Tibial nerve (tissue), 4 donors: ENCODE measurements around the gene MARK4. TPM values are rescaled to one million over a fixed set of nuclear protein-coding genes. Genes with fewer than 3 reads are reported as not detected.

Experiments used
- DNase-seq, 2 donors: peaks; one replicate each; pipeline ENCODE4 v3.0.0-alpha.2; 2019; ENCODE audit warnings: low spot score in 2 of 2
- H3K27ac ChIP-seq, 4 donors: fragments of 200-600 bp; sonication (generic) in 3 of 4; one replicate each; pipeline ENCODE4 v1.5.1; 2017 to 2019; ENCODE audit warnings: mild to moderate bottlenecking in 1 of 4
- H3K27me3 ChIP-seq, 2 donors: fragments of 200-600 bp; sonication (generic) in 1 of 2; one replicate each; pipeline versions ENCODE4 v1.5.1 to v1.6.0; 2017 to 2019
- H3K36me3 ChIP-seq, 3 donors: fragments of 200-600 bp; sonication (generic); one replicate each; pipeline ENCODE4 v1.5.1; 2018 to 2019
- H3K4me1 ChIP-seq, 4 donors: fragments of 200-600 bp; sonication (generic) in 3 of 4; one replicate each; pipeline ENCODE4 v1.5.1; 2017 to 2019
- H3K4me3 ChIP-seq, 4 donors: fragments of 200-600 bp; sonication (generic) in 3 of 4; one replicate each; pipeline ENCODE4 v1.5.1; 2017 to 2019; ENCODE audit warnings: mild to moderate bottlenecking in 1 of 4, moderate library complexity in 1 of 4
- H3K9me3 ChIP-seq, 4 donors: fragments of 200-600 bp; sonication (generic) in 3 of 4; one replicate each; pipeline ENCODE4 v1.5.1; 2017 to 2019
- CTCF ChIP-seq, 5 experiments: fragments of 200-600 bp in 3 of 5; fragments of 450-650 bp in 2 of 5; sonication (generic) in 3 of 5; IDR thresholded peaks; one replicate each; pipeline ENCODE4 v1.5.1; 2016 to 2019; ENCODE audit warnings: antibody characterized with exemption in 5 of 5, mild to moderate bottlenecking in 3 of 5, moderate library complexity in 2 of 5
- EP300 ChIP-seq, 2 donors: sonication (generic); formaldehyde crosslinking; IDR thresholded peaks; one replicate each; pipeline ENCODE4 v1.6.1; 2017; ENCODE audit warnings: antibody characterized with exemption in 2 of 2, mild to moderate bottlenecking in 1 of 2
- POLR2A ChIP-seq, 2 donors: fragments of 450-650 bp; IDR thresholded peaks; one replicate each; pipeline ENCODE4 v1.6.1; 2017; ENCODE audit warnings: antibody characterized with exemption in 2 of 2, mild to moderate bottlenecking in 2 of 2, moderate library complexity in 2 of 2
- WGBS, 2 donors: methylation state at CpG; one replicate each; pipeline ENCODE4 v1.1.5; 2018; 5-methylcytosine and 5-hydroxymethylcytosine counted together
- total RNA-seq, 4 donors: library from RNA; depleted of rRNA; stranded (reverse); fragments of >200 nt; gene quantifications; one replicate each; pipeline ENCODE4 v1.1.0, GENCODE V29; 2016

The MARK4 gene
- total RNA-seq, 4 donors from 2014 or later, result 12.1 to 34.8 (median 25.9) TPM

GRCh38 chr19:45250216-45250831 lies 747 bp upstream of the MARK4 start:
- peaks cover 0 to 9% (median 0%) of the 10 kb centered on the region in 3 donors for H3K36me3 ChIP-seq
- H3K4me3 ChIP-seq, result peak overlapping the region; percentile 58 to 99 (median 70)
- H3K9me3 ChIP-seq, result no peaks in the 10 kb centered on the region
- no peaks in the 10 kb centered on the region for H3K27me3 ChIP-seq
- peak overlapping the region; percentile 77 to 90 (median 84) for H3K27ac ChIP-seq
- no peak for DNase-seq
- peaks cover 0 to 53% (median 25%) of the 10 kb centered on the region in 4 donors for H3K4me1 ChIP-seq
- WGBS, 2 donors, result 27 to 35% methylated on average over 13 to 14 of the region's 14 CpGs
- TF ChIP-seq EP300 (IDR thresholded peaks at IDR 0.05) (no peak), CTCF (IDR thresholded peaks at IDR 0.05) (no peak), POLR2A (IDR thresholded peaks at IDR 0.05) (no peak)

- WGBS, 2 donors, result 1 to 2% methylated on average over 41 to 43 of the region's 57 CpGs
- Histone ChIP-seq H3K4me1 (peaks cover 0 to 62% (median 25%) of the 10 kb centered on the region in 4 donors), H3K27me3 (no peaks in the 10 kb centered on the region), H3K36me3 (peaks cover 0 to 9% (median 0%) of the 10 kb centered on the region in 3 donors), H3K4me3 (peak overlapping the region; percentile 80 to 99 (median 94)), H3K9me3 (no peaks in the 10 kb centered on the region), H3K27ac (peak overlapping the region; percentile 77 to 90 (median 84))
- DNase-seq, result no peak
- TF ChIP-seq CTCF (IDR thresholded peaks at IDR 0.05), result no peak
- TF ChIP-seq POLR2A (IDR thresholded peaks at IDR 0.05), result no peak
- TF ChIP-seq EP300 (IDR thresholded peaks at IDR 0.05), result no peak
Observed at GRCh38 chr19:45251452-45252354, 632 bp downstream of the MARK4 start.

GRCh38 chr19:45253396-45254027 lies 2.4 kb downstream of the MARK4 start:
- Histone ChIP-seq H3K4me3 (no peak overlapping the region), H3K36me3 (peaks cover 0 to 11% (median 0%) of the 10 kb centered on the region in 3 donors), H3K9me3 (no peaks in the 10 kb centered on the region), H3K27ac (no peak overlapping the region), H3K27me3 (no peaks in the 10 kb centered on the region), H3K4me1 (peaks cover 0 to 57% (median 25%) of the 10 kb centered on the region in 4 donors)
- TF ChIP-seq EP300 (IDR thresholded peaks at IDR 0.05) (no peak), POLR2A (IDR thresholded peaks at IDR 0.05) (no peak), CTCF (IDR thresholded peaks at IDR 0.05) (no peak)
- no peak for DNase-seq
- WGBS, 2 donors, result 71 to 78% methylated on average over 12 of the region's 12 CpGs

DNA sequence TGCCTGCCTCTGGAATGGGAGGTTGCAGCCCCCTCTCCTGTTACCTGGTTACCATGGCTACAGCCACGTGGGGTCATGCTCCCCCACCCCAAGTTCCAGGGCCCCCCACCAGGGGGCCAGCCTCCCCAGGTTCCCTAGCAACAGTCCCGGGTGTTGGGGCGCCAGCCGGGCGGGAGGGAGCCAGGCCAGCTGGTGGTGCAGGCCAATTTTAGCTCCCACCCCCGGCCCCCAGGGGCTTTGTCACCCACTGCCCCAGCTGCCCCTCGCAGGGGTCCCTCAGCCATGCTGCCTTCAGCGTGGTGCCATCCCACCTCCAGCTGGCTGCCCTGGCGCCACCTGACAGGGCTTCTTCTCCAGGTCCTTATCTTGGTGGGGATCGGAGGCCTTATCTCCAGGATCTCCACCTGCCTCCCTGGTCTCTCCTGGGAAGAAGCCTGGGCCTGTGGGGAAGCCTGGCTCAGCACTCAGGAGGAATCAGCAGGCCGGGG lies 3.0 kb downstream of the MARK4 start:
- TF ChIP-seq EP300 (IDR thresholded peaks at IDR 0.05), result no peak
- no peak for TF ChIP-seq CTCF (IDR thresholded peaks at IDR 0.05)
- no peak for TF ChIP-seq POLR2A (IDR thresholded peaks at IDR 0.05)
- 58 to 70% methylated on average over 3 to 9 of the region's 11 CpGs for WGBS, 2 donors
- Histone ChIP-seq H3K36me3 (peaks cover 0 to 17% (median 0%) of the 10 kb centered on the region in 3 donors), H3K27ac (no peak overlapping the region), H3K27me3 (no peaks in the 10 kb centered on the region), H3K4me3 (no peak overlapping the region), H3K4me1 (peaks cover 0 to 52% (median 22%) of the 10 kb centered on the region in 4 donors), H3K9me3 (no peaks in the 10 kb centered on the region)
- DNase-seq, result no peak
